HG02970 (cell line): ENCODE data around the gene ZNF366.

Source experiments
- ATAC-seq: cut with Tn5 transposase; IDR thresholded peaks from one replicate; pipeline ENCODE4 v1.9.1; 2021; ENCODE audit warnings: mild to moderate bottlenecking, moderate library complexity, moderate number of reproducible peaks; ENCODE audit not compliant: unreplicated experiment, low FRiP score

ZNF366 gene

DNA sequence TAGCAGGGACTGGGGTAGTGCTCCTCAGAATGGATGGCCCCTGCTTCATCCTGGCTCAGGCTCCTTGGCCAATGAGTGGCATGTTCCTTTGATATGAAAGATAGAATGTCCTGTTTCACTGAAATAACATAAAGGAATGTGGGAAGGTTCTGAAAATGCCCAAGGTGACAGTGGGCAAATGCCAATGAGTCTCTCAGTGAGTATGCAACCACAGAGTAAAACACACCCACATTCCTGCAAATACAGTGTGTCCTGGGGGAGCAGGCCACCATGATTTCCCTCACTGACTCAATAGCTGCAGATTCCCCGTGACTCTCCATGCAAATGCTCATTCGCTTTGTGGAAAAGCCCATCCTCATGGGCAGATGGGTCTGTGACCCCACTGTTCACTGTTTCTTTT is 36.4 kb downstream of the ZNF366 start:
- ATAC-seq, result no peak

GRCh38 chr5:72468606-72469005 is 38.6 kb downstream of the ZNF366 start:
- ATAC-seq, result no peak

- ATAC-seq, result no peak
Observed at GRCh38 chr5:72468024-72468423, 39.2 kb downstream of the ZNF366 start.

DNA sequence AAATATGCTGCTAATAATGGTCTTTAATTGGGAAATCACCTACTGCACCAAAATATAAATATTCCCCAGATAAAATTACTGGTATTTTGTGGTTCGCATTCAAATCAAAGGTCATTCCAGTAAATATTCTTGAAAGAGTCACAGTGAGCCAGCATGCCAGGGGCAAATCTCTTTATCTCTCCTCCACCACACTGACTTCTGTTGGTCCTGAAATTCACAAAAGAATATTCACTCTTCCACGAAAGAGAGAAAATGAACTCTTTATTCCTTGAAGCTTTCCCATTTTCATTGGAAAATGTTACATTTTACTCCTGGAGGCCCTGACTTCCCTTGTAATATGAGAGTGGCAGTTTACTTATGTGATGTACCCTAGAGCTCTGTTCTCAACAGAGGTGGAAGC is 39.7 kb downstream of the ZNF366 start:
- ATAC-seq, result no peak

GRCh38 chr5:72465601-72466563 is 41.3 kb downstream of the ZNF366 start:
- peak; percentile 58 for ATAC-seq

- peak; percentile 7 for ATAC-seq
Observed at GRCh38 chr5:72465066-72465465, 42.1 kb downstream of the ZNF366 start.

DNA sequence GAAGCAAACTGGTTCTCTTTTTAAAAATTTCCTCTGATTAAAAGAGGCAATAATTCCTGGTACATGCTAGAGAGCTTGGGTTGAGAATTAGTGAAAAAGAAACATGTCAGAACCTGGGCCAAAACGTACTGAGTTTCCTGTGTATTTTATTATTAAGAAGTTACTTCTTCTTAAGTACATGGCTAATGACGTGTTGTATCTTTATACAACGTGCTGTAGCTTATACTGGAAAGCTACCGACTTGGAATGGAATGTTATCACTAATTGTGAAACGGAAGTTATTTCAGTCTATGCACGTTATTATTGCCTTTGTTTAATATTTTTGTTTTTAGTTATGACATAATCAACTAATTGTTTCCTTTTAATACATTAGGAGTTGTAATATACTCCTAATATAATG is 43.1 kb downstream of the ZNF366 start:
- no peak for ATAC-seq

DNA sequence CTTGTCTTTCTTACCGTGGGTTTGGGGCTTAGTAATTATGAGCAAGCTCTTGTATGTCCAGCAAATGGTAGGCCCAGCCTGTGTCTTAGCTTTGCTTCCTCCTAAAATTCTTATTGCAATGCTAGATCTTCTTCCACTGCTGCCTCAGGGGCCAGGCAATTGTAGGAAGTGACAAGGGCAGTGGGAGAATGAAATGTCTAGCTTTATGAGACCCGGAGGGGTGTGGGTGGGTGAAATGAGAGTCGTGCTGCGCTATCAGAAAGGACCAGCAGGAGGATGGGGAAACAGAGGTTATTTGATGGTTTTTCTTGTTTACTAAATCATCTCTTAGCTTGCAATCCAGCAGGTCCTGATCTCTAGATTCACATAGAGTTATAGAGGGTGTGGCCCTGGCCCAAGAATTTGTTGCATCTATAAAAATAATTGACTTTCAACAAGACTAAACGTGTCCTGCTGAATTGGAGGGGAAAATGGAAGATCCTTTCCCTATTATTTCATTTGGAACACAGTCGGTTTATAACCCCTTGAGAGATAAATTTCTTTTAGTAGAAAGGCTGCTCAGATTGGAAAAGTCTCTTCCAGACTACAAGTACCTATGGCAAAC is 43.7 kb downstream of the ZNF366 start:
- ATAC-seq, result no peak

- no peak for ATAC-seq
Observed at GRCh38 chr5:72460413-72460812, 46.8 kb downstream of the ZNF366 start.

- ATAC-seq, result no peak
Observed at GRCh38 chr5:72459913-72460312, 47.3 kb downstream of the ZNF366 start.

DNA sequence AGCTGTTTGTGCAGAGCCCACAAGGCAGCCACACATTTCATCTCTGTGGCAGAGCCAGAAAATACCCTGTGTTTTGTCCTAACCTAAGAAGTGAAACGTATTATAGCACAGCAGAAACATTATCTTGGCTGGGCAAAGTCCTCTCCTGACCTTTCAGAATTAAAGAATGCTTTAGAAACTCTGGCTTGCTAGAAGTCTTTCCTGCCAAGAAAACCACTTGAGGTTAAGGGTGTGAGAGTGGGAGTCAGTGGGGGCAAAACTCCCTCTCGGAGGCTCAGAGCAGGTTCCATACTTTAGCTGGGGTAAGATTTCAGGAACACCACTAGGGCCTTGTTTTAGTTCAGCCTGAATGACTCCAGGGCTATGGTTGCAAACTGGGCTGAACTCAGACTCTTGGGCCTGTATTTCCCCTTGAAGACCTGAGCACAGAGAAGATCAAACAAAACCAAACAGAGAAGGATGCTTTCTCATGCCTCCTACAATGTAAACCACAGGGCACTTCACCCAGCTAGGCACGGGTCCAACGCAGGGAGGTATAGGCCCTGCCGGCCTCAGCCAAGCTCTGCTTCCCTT is 48.0 kb downstream of the ZNF366 start:
- no peak for ATAC-seq

DNA sequence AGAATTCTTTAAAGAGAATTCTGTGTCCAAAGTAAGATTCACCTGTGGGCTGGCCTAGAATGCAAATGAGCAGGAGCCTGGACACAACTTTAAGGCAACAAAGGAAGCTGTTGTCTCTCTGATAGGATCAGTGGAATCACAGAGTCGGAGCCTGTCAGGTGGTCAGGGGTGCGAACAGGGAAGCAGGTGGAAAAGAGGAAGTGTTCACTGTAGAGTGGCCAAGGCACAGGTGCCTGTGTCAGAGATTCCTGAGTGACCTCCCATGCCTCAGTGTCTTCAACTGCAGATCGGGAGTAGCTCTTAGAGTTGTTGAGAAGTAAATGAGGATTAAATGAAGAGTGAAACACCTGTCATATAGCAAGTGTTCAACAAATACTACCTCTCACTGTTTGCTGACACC is 48.8 kb downstream of the ZNF366 start:
- ATAC-seq, result no peak

DNA sequence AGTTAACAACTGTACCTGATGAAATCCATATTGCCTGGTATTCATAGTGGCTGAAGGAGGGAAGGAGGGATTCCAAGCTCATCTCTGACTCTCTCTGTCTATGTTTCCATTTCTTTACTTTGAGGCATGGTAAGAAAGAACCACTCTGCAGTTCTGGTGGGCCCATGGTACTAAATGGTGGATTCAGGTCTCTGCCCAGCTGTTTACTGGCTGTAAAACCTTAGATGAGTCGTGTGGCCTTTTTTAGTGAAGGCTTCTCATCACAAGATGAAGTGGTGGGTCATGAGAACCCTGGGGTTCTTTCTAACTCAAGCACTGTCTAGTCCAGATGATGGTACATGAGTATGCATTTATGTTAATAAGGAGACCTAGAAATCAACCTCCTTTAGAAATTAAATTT is 49.7 kb downstream of the ZNF366 start:
- ATAC-seq, result no peak

GRCh38 chr5:72456391-72457074 is 50.7 kb downstream of the ZNF366 start:
- no peak for ATAC-seq

GRCh38 chr5:72455476-72455875 is 51.7 kb downstream of the ZNF366 start:
- ATAC-seq, result no peak

DNA sequence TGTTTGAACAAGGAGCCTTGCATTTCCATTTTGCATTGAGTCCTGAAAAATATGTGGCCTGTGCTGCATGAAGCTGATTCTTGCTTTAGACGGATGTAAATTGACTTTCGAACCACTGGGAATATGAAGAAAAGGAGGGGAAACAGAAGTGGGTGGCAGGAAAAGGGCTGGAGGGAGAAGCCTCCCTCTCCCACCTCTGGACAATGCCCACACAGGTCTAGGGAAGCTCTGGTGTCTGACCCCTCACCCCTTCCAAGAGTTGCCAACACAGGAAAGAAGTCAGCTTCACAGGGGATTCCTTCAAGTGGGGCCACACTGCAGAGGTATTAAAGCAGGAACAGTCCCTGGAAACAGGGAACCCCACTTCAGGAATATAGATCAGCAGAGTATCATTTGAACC is 52.2 kb downstream of the ZNF366 start:
- no peak for ATAC-seq

DNA sequence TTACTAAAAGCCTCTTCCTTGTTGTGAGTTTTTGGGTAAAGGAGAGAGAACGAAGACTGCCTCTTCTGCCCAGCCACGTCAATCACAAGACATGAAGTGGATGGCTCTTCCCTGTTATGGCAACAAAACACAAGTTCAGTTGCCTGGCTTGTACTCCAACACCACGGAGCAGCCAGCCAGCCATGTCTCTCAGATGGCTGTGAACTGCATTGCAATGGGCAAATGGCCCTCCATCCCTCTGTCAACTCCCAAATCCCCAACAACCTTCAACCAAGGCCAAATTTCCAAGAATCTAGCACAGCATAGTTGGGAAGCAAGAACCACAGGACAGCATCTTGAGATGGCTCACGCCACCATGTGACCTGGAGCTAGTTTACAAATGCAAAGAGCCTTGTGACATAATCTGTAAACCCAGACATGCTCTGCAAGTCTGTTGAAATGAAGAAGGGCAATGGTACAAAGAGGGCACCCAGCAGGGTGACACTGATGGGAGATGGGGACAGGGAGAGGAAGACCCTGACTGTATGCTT is 53.9 kb downstream of the ZNF366 start:
- ATAC-seq, result no peak

DNA sequence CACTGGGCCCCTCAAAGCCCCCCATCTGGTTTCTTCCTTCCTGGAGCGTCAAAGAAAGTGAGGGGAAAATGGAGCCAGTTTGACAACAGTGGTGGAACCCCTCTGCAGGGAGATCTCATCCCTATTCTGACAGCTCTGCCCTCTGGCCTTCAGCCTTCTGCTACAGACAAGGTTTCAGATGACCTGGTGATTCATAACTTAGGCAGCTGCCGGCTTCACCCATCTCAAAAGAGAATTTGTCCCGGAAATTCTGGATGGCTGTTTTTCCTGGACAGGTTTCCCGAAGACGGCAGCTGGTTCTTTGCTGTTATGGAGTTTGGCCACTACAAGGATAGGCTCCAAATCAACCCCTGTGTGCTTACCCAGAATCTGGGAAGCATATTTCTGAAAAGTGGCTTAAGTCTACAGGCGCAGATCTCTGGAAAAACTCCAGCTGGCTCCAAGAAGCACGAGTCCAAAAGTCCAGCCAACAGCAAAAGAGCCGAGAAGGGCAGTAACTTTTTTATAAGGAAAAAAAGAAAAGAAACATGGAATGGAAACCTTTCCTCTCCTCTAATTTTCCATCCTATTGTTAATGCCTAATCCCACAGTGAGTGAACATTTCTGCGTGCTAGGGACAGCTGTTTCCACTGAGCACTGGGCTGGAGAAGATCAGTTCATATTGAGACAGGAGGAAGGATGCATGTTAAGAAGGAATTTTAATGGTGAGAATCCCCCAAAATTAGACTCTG is 54.5 kb downstream of the ZNF366 start:
- ATAC-seq, result no peak

DNA sequence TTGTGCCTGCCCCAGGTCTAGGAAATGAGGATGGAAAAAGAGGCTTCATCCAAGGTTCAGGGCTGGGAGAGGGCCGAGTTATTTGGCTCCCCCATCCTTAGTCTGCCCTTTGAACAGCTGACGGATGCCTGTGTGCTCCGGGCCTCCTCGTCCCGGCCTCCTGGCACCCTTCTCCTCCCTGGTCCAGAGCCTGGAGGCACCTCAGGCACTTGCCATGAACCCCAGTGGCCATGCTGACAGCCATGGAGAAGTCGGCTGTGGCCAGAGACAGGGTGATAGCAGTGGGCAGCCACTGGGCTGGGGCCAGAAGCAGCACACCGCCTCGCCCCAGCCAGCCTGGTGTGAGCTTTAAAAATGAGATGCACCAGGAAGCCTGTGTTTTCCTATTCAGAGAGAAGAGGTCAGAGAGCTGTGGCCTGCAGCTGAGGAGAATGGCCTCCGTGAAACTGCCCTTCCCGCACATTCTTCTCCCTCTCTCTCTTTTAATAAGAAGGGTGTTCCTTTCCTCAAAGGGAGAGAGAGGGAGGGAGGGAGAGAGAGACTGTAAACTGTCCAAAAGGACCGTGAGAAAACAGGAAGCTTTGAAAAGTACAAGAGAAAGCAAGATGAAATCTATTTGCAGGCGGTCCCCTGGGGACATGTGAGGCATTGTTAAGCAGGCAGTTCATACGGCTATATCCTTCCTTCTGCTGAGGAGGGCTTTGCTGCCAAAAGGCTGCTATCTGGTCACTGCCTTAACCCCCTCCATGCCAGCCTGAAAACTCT is 55.3 kb downstream of the ZNF366 start:
- ATAC-seq, result peak; percentile 49
